HCT116 (cell line): ENCODE data around the gene FAM234B. TPM values are rescaled to one million over a fixed set of nuclear protein-coding genes. Genes with fewer than 3 reads are reported as not detected.

Experiments
- ATAC-seq: fragments of 200-7000 bp; cut with Tn5 transposase; 2 replicates; pipeline ENCODE4 v1.9.1; 2020; ENCODE audit warnings: mild to moderate bottlenecking, moderate library complexity
- BruUV-seq: library from RNA; stranded (reverse); fragments of 400-500 nt; replicated peaks from 2 replicates; lab custom pipeline; 2021; lab: Mats Ljungman, UMichigan
- CTCF ChIA-PET: fragments of 300-600 bp; sonication (Branson Sonifier 250); formaldehyde crosslinking; loops from one replicate; lab custom pipeline; 2021; ENCODE audit warnings: antibody characterized with exemption; lab: Charles Lee
- POLR2A ChIA-PET: fragments of 300-600, 350-600 bp; sonication (Branson Sonifier 250); formaldehyde crosslinking; loops from one replicate; lab custom pipeline; 2021; ENCODE audit warnings: antibody characterized with exemption; lab: Charles Lee
- RAD21 ChIA-PET, 2 experiments: fragments of 300-600 bp; sonication (Branson Sonifier 250); formaldehyde crosslinking; loops; one replicate each; lab custom pipeline; 2023; ENCODE audit warnings: low total read pairs in 2 of 2; ENCODE audit not compliant: uncharacterized antibody in 2 of 2, unreplicated experiment in 2 of 2, low non-redundant PET in 1 of 2; lab: Charles Lee
- DNase-seq: peaks from one replicate; pipeline ENCODE4 v3.0.0-alpha.2; 2010; ENCODE audit warnings: low read depth, low spot score
- H2AFZ ChIP-seq: fragments of 200-600 bp; shearing (Covaris generic), sonication (generic); 2 replicates; pipeline ENCODE4 v1.6.1; 2017; ENCODE audit warnings: low read depth, mixed run types, mixed read lengths, antibody characterized with exemption, low read length; ENCODE audit not compliant: poor library complexity, severe bottlenecking
- H3K27ac ChIP-seq: 2 replicates; pipeline ENCODE4 v1.5.1; 2012; ENCODE audit warnings: low read depth, low read length
- H3K27me3 ChIP-seq: fragments of 200-600 bp; sonication (generic); 2 replicates; pipeline ENCODE4 v1.6.1; 2016; ENCODE audit warnings: mixed run types, low read length, mixed read lengths; ENCODE audit not compliant: insufficient read depth
- H3K36me3 ChIP-seq, 2 experiments: fragments of 200-500 bp in 1 of 2; fragments of 200-600 bp in 1 of 2; sonication (Bioruptor generic) in 1 of 2; sonication (generic) in 1 of 2; 2 replicates each; pipeline versions ENCODE4 v1.5.1 to v1.6.1; 2014 to 2016; ENCODE audit warnings: low read length in 2 of 2, inconsistent platforms in 1 of 2, mixed read lengths in 1 of 2, mixed run types in 1 of 2; ENCODE audit not compliant: insufficient read depth in 2 of 2, control insufficient read depth in 1 of 2
- H3K4me1 ChIP-seq, 2 experiments: fragments of 200-600 bp in 1 of 2; sonication (generic) in 1 of 2; 2 replicates each; pipeline versions ENCODE4 v1.5.1 to v1.6.1; 2012 to 2017; ENCODE audit warnings: low read length in 2 of 2, inconsistent platforms in 1 of 2, mild to moderate bottlenecking in 1 of 2, mixed read lengths in 1 of 2, mixed run types in 1 of 2, moderate library complexity in 1 of 2; ENCODE audit not compliant: insufficient read depth in 2 of 2, control insufficient read depth in 1 of 2
- H3K4me2 ChIP-seq: fragments of 200-600 bp; sonication (generic); 2 replicates; pipeline ENCODE4 v1.6.1; 2017; ENCODE audit warnings: mixed run types, low read length, mixed read lengths
- H3K4me3 ChIP-seq, 2 experiments: fragments of 200-600 bp in 1 of 2; sonication (generic) in 1 of 2; replicated peaks in 1 of 2; 2 replicates each; pipeline ENCODE4 v1.5.1; 2011 to 2016; ENCODE audit warnings: low read length in 2 of 2, control low read depth in 1 of 2, low read depth in 1 of 2, mild to moderate bottlenecking in 1 of 2, mixed read lengths in 1 of 2, mixed run types in 1 of 2
- H3K79me2 ChIP-seq: fragments of 200-600 bp; sonication (generic); 2 replicates; pipeline ENCODE4 v1.6.1; 2017; ENCODE audit warnings: mild to moderate bottlenecking, mixed run types, low read length, moderate library complexity, mixed read lengths; ENCODE audit not compliant: insufficient read depth
- H3K9ac ChIP-seq: fragments of 200-600 bp; sonication (generic); 2 replicates; pipeline ENCODE4 v1.6.1; 2016; ENCODE audit warnings: low read length, mixed read lengths
- H3K9me2 ChIP-seq: fragments of 200-600 bp; sonication (generic), shearing (Covaris generic); 2 replicates; pipeline ENCODE4 v1.6.1; 2017; ENCODE audit warnings: mixed run types, mild to moderate bottlenecking, moderate library complexity; ENCODE audit not compliant: insufficient read depth
- H3K9me3 ChIP-seq, 2 experiments: fragments of 200-500 bp in 1 of 2; fragments of 200-600 bp in 1 of 2; sonication (Bioruptor generic) in 1 of 2; sonication (generic) in 1 of 2; 2 replicates each; pipeline ENCODE4 v1.6.1; 2014 to 2017; ENCODE audit warnings: low read length in 2 of 2, mixed read lengths in 2 of 2, inconsistent platforms in 1 of 2, low read depth in 1 of 2, mild to moderate bottlenecking in 1 of 2, mixed run types in 1 of 2, moderate library complexity in 1 of 2; ENCODE audit not compliant: control insufficient read depth in 1 of 2, insufficient read depth in 1 of 2
- H4K20me1 ChIP-seq: fragments of 200-600 bp; sonication (generic), shearing (Covaris generic); 2 replicates; pipeline ENCODE4 v1.6.1; 2017; ENCODE audit warnings: mixed run types, mild to moderate bottlenecking, moderate library complexity; ENCODE audit not compliant: insufficient read depth
- CEBPB ChIP-seq: IDR thresholded peaks from 2 replicates; pipeline ENCODE4 v1.6.1; 2012; ENCODE audit warnings: low read depth
- CTCF ChIP-seq, 3 experiments: fragments of 200-600 bp in 1 of 3; sonication (generic) in 1 of 3; IDR thresholded peaks in 2 of 3; conservative IDR thresholded peaks in 1 of 3; 2 replicates each; pipeline ENCODE4 v1.5.1; 2012 to 2017; ENCODE audit warnings: low read depth in 2 of 3, low read length in 2 of 3, antibody characterized with exemption in 1 of 3, borderline replicate concordance in 1 of 3, control low read depth in 1 of 3, mild to moderate bottlenecking in 1 of 3, mixed read lengths in 1 of 3, mixed run types in 1 of 3, moderate library complexity in 1 of 3; ENCODE audit not compliant: insufficient read depth in 1 of 3
- EGR1 ChIP-seq: IDR thresholded peaks from 2 replicates; pipeline ENCODE4 v1.6.1; 2012; ENCODE audit warnings: low read depth
- ELF1 ChIP-seq: IDR thresholded peaks from 2 replicates; pipeline ENCODE4 v1.6.1; 2012; ENCODE audit warnings: low read depth, borderline replicate concordance
- EZH2 ChIP-seq: fragments of 200-600 bp; sonication (generic); IDR thresholded peaks from 2 replicates; pipeline ENCODE4 v1.6.1; 2017; ENCODE audit warnings: antibody characterized with exemption, mixed run types
- EZH2phosphoT487 ChIP-seq: fragments of 200-600 bp; IDR thresholded peaks from 2 replicates; pipeline ENCODE4 v1.6.1; 2018; ENCODE audit warnings: antibody characterized with exemption, borderline replicate concordance
- FOSL1 ChIP-seq: IDR thresholded peaks from 2 replicates; pipeline ENCODE4 v1.6.1; 2012; ENCODE audit warnings: low read depth
- JUND ChIP-seq: IDR thresholded peaks from 2 replicates; pipeline ENCODE4 v1.6.1; 2012
- MAX ChIP-seq: IDR thresholded peaks from 2 replicates; pipeline ENCODE4 v1.6.1; 2012
- POLR2A ChIP-seq: IDR thresholded peaks from 2 replicates; pipeline ENCODE4 v1.7.0; 2011; ENCODE audit warnings: borderline replicate concordance; ENCODE audit not compliant: insufficient read depth, insufficient read length; ENCODE audit errors: extremely low read depth
- POLR2AphosphoS5 ChIP-seq: IDR thresholded peaks from 2 replicates; pipeline ENCODE4 v1.6.1; 2011; ENCODE audit warnings: mild to moderate bottlenecking, low read depth, low read length, moderate library complexity
- RAD21 ChIP-seq: IDR thresholded peaks from 2 replicates; pipeline ENCODE4 v1.6.1; 2012; ENCODE audit warnings: low read depth, mild to moderate bottlenecking
- REST ChIP-seq: IDR thresholded peaks from 2 replicates; pipeline ENCODE4 v1.6.1; 2012; ENCODE audit warnings: low read depth
- SIN3A ChIP-seq: IDR thresholded peaks from 2 replicates; pipeline ENCODE4 v1.6.1; 2012; ENCODE audit warnings: low read depth
- SP1 ChIP-seq: IDR thresholded peaks from 2 replicates; pipeline ENCODE4 v1.6.1; 2012; ENCODE audit warnings: low read depth
- SRF ChIP-seq: IDR thresholded peaks from 2 replicates; pipeline ENCODE4 v1.6.1; 2012; ENCODE audit warnings: low read depth
- ZBTB33 ChIP-seq: IDR thresholded peaks from 2 replicates; pipeline ENCODE4 v1.6.1; 2011; ENCODE audit warnings: mild to moderate bottlenecking, low read length, moderate library complexity; ENCODE audit not compliant: insufficient replicate concordance; ENCODE audit errors: extremely low read depth
- ZFX ChIP-seq: fragments of 450-650 bp; IDR thresholded peaks from 2 replicates; pipeline ENCODE4 v1.6.1; 2017
- intact Hi-C: fragments of 100-400 bp; cut with micrococcal nuclease; formaldehyde crosslinking; loops from 2 replicates; pipeline ENCODE4 v1.10.0; 2022
- total RNA-seq: library from RNA; stranded (reverse); gene quantifications from one replicate; pipeline ENCODE4 v1.2.1, GENCODE V29; 2021; ENCODE audit not compliant: unreplicated experiment

FAM234B gene
- total RNA-seq, 1 experiment from 2014 or later, result 15.9 TPM

- no peak overlapping the region for H3K4me2 ChIP-seq
- H3K36me3 ChIP-seq, result peaks cover 4 to 15% of the 10 kb centered on the region in 2 experiments; a peak in 3 of 4 replicates
- DNase-seq (no peak), ATAC-seq (no peak)
- no peaks in the 10 kb centered on the region for H3K9me3 ChIP-seq
- BruUV-seq, result no TSS peak
- H3K79me2 ChIP-seq, result no peaks in the 10 kb centered on the region
- POLR2A ChIA-PET, result interaction anchor here (1.1 kb wide), 1 partner anchor 22 kb away, joined by 3 read pairs; the partner anchor contains the start of gene FAM234B
- no peaks in the 10 kb centered on the region for H3K4me1 ChIP-seq
- no peak overlapping the region for H2AFZ ChIP-seq
- no peak overlapping the region for H3K27ac ChIP-seq
- no peaks in the 10 kb centered on the region for H3K9me2 ChIP-seq
- TF ChIP-seq SIN3A, result no peak
- TF ChIP-seq POLR2AphosphoS5, result no peak
- TF ChIP-seq EGR1, result no peak
- no peak for TF ChIP-seq FOSL1
- no peak for TF ChIP-seq JUND
- no peak for TF ChIP-seq CEBPB
- TF ChIP-seq RAD21, result no peak
- no peak for TF ChIP-seq MAX
- no peak for TF ChIP-seq CTCF (IDR thresholded peaks at IDR 0.05 in 2 of 3, conservative IDR thresholded peaks at IDR 0.05 in 1 of 3; ENCODE audit: borderline replicate concordance in 1 of 3, insufficient read depth in 1 of 3, low read depth in 2 of 3, low read length in 2 of 3)
- TF ChIP-seq ZFX, result no peak
- TF ChIP-seq SP1, result no peak
- TF ChIP-seq SRF, result no peak
- TF ChIP-seq EZH2, result no peak
- TF ChIP-seq EZH2phosphoT487, result no peak
- TF ChIP-seq REST, result no peak
- TF ChIP-seq POLR2A, result no peak
- no peak for TF ChIP-seq ZBTB33
- no peak for TF ChIP-seq ELF1
- H4K20me1 ChIP-seq, result no peaks in the 10 kb centered on the region
- H3K27me3 ChIP-seq, result no peaks in the 10 kb centered on the region
- RAD21 ChIA-PET, result no interaction called here
- intact Hi-C loops, result no loop called here
- CTCF ChIA-PET, result no interaction called here
- H3K9ac ChIP-seq, result no peak overlapping the region
- H3K4me3 ChIP-seq, result no peak overlapping the region
These were observed 21.8 kb downstream of the FAM234B start for GRCh38 chr12:13066014-13066413.
